Stomach (tissue), 4 donors: ENCODE data around the gene CCND1.

Source experiments
- CTCF ChIP-seq, 7 experiments: fragments of 450-650 bp in 4 of 7; fragments of 200-600 bp in 3 of 7; sonication (generic) in 3 of 7; IDR thresholded peaks; one replicate each; pipeline ENCODE4 v1.5.1; 2016 to 2019; ENCODE audit warnings: antibody characterized with exemption in 7 of 7, control low read depth in 2 of 7, mild to moderate bottlenecking in 1 of 7
- EP300 ChIP-seq: sonication (generic); formaldehyde crosslinking; IDR thresholded peaks from one replicate; pipeline ENCODE4 v1.6.1; 2017; ENCODE audit warnings: antibody characterized with exemption
- POLR2A ChIP-seq, 4 donors: fragments of 450-650 bp; IDR thresholded peaks; one replicate each; pipeline ENCODE4 v1.6.1; 2016; ENCODE audit warnings: antibody characterized with exemption in 4 of 4, control low read depth in 2 of 4, mild to moderate bottlenecking in 1 of 4, moderate library complexity in 1 of 4

GRCh38 chr11:69635195-69635594, 5.8 kb upstream of the CCND1 start:
- TF ChIP-seq CTCF (IDR thresholded peaks at IDR 0.05): no peak
- no peak for TF ChIP-seq POLR2A (IDR thresholded peaks at IDR 0.05)
- TF ChIP-seq EP300: no peak
